PC-3 (cell line): ENCODE results near the gene B3GNT2. TPM values are rescaled to one million over a fixed set of nuclear protein-coding genes. Genes with fewer than 3 reads are reported as not detected.
A peak's percentile ranks its signal among the peaks of the same experiment; 100 is the strongest.

Experiments used
- ATAC-seq: fragments of 200-7000 bp; cut with Tn5 transposase; 2 replicates; pipeline ENCODE4 v1.9.1; 2020; ENCODE audit warnings: mild to moderate bottlenecking, moderate library complexity
- BruUV-seq: library from RNA; stranded (reverse); fragments of 400-500 nt; replicated peaks from 2 replicates; lab custom pipeline; 2021; lab: Mats Ljungman, UMichigan
- CTCF ChIA-PET: fragments of 300-600 bp; sonication (Branson Sonifier 250); formaldehyde crosslinking; loops from one replicate; lab custom pipeline; 2022; ENCODE audit warnings: antibody characterized with exemption; lab: Charles Lee
- POLR2A ChIA-PET: fragments of 300-600 bp; sonication (Branson Sonifier 250); formaldehyde crosslinking; loops from one replicate; lab custom pipeline; 2022; ENCODE audit warnings: antibody characterized with exemption; ENCODE audit not compliant: unreplicated experiment; lab: Charles Lee
- DNase-seq: peaks from one replicate; pipeline ENCODE4 v3.0.0-alpha.2; 2015
- H2AFZ ChIP-seq: fragments of 300-600 bp; sonication (generic); 2 replicates; pipeline ENCODE4 v1.6.0; 2016; ENCODE audit warnings: antibody characterized with exemption, low read length
- H3F3A ChIP-seq: fragments of 300-600 bp; sonication (generic); one replicate; pipeline ENCODE4 v1.6.0; 2017; ENCODE audit warnings: antibody characterized with exemption, low read length, control low read depth, mild to moderate bottlenecking; ENCODE audit not compliant: unreplicated experiment
- H3K27ac ChIP-seq: fragments of 300-600 bp; sonication (generic); 2 replicates; pipeline ENCODE4 v1.5.1; 2016; ENCODE audit warnings: mild to moderate bottlenecking, low read length
- H3K27me3 ChIP-seq: fragments of 300-600 bp; sonication (generic); 2 replicates; pipeline ENCODE4 v1.6.1; 2016; ENCODE audit warnings: low read length, mixed read lengths
- H3K36me3 ChIP-seq: fragments of 300-600 bp; sonication (generic); 2 replicates; pipeline ENCODE4 v1.6.1; 2016; ENCODE audit warnings: low read depth, mixed run types, low read length, mixed read lengths
- H3K4me1 ChIP-seq: fragments of 300-600 bp; sonication (generic); 2 replicates; pipeline ENCODE4 v1.5.1; 2016; ENCODE audit warnings: low read length; ENCODE audit not compliant: insufficient read depth
- H3K4me2 ChIP-seq: fragments of 300-600 bp; sonication (generic); 2 replicates; pipeline ENCODE4 v1.6.0; 2016; ENCODE audit warnings: low read length
- H3K4me3 ChIP-seq: fragments of 300-600 bp; sonication (generic); 2 replicates; pipeline ENCODE4 v1.5.1; 2016; ENCODE audit warnings: mild to moderate bottlenecking, low read length, mixed read lengths
- H3K79me2 ChIP-seq: fragments of 300-600 bp; sonication (generic); 2 replicates; pipeline ENCODE4 v1.6.1; 2017; ENCODE audit warnings: low read length, mixed read lengths
- H3K9ac ChIP-seq: fragments of 300-600 bp; sonication (generic); 2 replicates; pipeline ENCODE4 v1.6.0; 2016; ENCODE audit warnings: mild to moderate bottlenecking, low read length
- H3K9me2 ChIP-seq: fragments of 300-600 bp; sonication (generic); replicated peaks from 2 replicates; pipeline ENCODE4 v1.6.1; 2016; ENCODE audit warnings: mixed run types, low read length, mixed read lengths
- H3K9me3 ChIP-seq: fragments of 300-600 bp; sonication (generic); 2 replicates; pipeline ENCODE4 v1.6.1; 2016; ENCODE audit warnings: low read length, mixed read lengths
- H4K20me1 ChIP-seq: fragments of 300-600 bp; sonication (generic); 2 replicates; pipeline ENCODE4 v1.6.1; 2016; ENCODE audit warnings: low read length, mixed read lengths
- EZH2 ChIP-seq: fragments of 300-600 bp; sonication (generic); IDR thresholded peaks from one replicate; pipeline ENCODE4 v1.6.1; 2017; ENCODE audit warnings: antibody characterized with exemption, mild to moderate bottlenecking, low read length; ENCODE audit not compliant: unreplicated experiment
- EZH2phosphoT487 ChIP-seq: fragments of 300-600 bp; sonication (generic); IDR thresholded peaks from 2 replicates; pipeline ENCODE4 v1.6.1; 2018; ENCODE audit warnings: mild to moderate bottlenecking, antibody characterized with exemption, low read length, borderline replicate concordance
- intact Hi-C: fragments of 100-400 bp; cut with micrococcal nuclease; formaldehyde crosslinking; loops from 2 replicates; pipeline ENCODE4 v1.9.0; 2023
- total RNA-seq: library from RNA; depleted of rRNA; stranded (reverse); fragments of >200 nt; gene quantifications from 2 replicates; pipeline ENCODE4 v1.2.3, GENCODE V29; 2014
- TF ChIP-seq, protein P1 (sequence below): fragments of 300-600 bp; sonication (generic); conservative IDR thresholded peaks from 2 replicates; pipeline ENCODE4 v1.5.1; 2017; ENCODE audit warnings: antibody characterized with exemption, low read depth, mild to moderate bottlenecking, low read length

B3GNT2 gene
- total RNA-seq, 1 experiment from 2014 or later = 18.0 TPM

DNA sequence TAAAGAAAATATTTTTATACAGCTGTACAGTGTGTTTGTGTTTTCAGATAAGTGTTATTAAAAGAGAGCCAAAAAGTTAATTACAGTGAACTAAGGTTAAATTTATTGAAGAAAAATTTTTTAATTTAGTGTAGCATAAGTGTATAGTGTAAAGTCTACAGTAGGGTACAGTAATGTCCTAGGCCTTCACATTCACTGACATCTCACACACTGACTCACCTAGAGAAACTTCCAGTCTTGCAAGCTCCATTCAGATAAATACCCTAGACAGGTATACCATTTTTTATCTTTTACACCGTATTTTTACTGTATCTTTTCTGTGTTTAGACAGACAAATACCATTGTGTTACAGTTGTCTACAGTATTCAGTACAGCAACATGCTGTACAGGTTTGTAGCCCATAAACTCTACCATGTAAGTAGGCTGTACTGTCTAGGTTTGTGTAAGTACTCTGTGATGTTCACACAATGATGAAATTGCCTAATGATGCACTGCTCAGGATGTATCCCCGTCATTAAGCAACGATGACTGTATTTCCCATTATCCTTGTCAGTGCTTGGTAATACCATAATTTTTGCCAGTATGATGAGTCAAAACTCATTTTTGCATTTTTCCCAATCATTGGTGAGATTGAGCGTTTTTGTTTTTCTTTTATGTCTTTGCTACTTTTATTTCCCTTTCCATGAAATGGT is 48.2 kb upstream of the B3GNT2 start:
- Histone ChIP-seq H3K27me3 (no peaks in the 10 kb centered on the region), H3K9ac (no peak overlapping the region; the same call in 1 of the 2 replicates), H3K9me2 (no peaks in the 10 kb centered on the region), H3K9me3 (no peaks in the 10 kb centered on the region), H3K27ac (peak overlapping the region; percentile 70), H3K4me1 (peaks cover 47% of the 10 kb centered on the region), H2AFZ (no peak overlapping the region), H3K4me3 (no peak overlapping the region), H3K79me2 (no peaks in the 10 kb centered on the region), H3F3A (no peaks in the 10 kb centered on the region), H3K36me3 (no peaks in the 10 kb centered on the region), H3K4me2 (no peak overlapping the region), H4K20me1 (no peaks in the 10 kb centered on the region)
- no TSS peak for BruUV-seq
- ChIA-PET CTCF (no interaction called here), POLR2A (no interaction called here)
- intact Hi-C loops = no loop called here
- DNase-seq = peak; percentile 70
- TF ChIP-seq EZH2 (no peak), EZH2phosphoT487 (no peak)
- TF ChIP-seq, protein P1, sequence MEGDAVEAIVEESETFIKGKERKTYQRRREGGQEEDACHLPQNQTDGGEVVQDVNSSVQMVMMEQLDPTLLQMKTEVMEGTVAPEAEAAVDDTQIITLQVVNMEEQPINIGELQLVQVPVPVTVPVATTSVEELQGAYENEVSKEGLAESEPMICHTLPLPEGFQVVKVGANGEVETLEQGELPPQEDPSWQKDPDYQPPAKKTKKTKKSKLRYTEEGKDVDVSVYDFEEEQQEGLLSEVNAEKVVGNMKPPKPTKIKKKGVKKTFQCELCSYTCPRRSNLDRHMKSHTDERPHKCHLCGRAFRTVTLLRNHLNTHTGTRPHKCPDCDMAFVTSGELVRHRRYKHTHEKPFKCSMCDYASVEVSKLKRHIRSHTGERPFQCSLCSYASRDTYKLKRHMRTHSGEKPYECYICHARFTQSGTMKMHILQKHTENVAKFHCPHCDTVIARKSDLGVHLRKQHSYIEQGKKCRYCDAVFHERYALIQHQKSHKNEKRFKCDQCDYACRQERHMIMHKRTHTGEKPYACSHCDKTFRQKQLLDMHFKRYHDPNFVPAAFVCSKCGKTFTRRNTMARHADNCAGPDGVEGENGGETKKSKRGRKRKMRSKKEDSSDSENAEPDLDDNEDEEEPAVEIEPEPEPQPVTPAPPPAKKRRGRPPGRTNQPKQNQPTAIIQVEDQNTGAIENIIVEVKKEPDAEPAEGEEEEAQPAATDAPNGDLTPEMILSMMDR = no peak
- peak; percentile 45 for ATAC-seq

DNA sequence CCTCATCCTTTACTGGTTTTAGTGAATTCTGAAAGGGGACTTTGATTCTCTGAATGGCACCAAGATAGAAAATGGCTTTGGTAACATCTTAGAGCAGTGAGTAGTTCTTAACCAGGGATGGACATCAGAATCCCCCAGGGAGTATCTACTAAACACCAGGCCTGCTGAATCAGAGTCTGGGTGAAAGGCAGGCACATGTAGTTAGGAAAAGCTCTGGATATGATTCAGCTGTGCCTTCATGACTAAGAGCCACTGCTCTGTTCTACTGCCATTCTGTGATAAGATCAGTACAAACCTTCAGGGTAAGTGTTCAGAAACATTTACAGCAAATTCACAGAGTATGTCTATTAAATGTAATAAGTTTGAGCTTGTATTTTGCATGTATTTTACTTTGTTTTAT is 46.2 kb upstream of the B3GNT2 start:
- ChIA-PET POLR2A (no interaction called here), CTCF (no interaction called here)
- intact Hi-C loops = no loop called here
- no peak for TF ChIP-seq EZH2
- TF ChIP-seq, protein P1 = no peak
- no peak for TF ChIP-seq EZH2phosphoT487
- ATAC-seq = peak; percentile 98
- Histone ChIP-seq H3K79me2 (no peaks in the 10 kb centered on the region), H3K4me3 (no peak overlapping the region), H3K36me3 (no peaks in the 10 kb centered on the region), H3K4me2 (peak overlapping the region; percentile 46; the same call in 1 of the 2 replicates), H3K27ac (peak overlapping the region; percentile 52), H3K9me3 (no peaks in the 10 kb centered on the region), H3K9ac (no peak overlapping the region), H3K27me3 (no peaks in the 10 kb centered on the region), H2AFZ (no peak overlapping the region), H3K4me1 (peaks cover 47% of the 10 kb centered on the region), H4K20me1 (no peaks in the 10 kb centered on the region), H3K9me2 (no peaks in the 10 kb centered on the region), H3F3A (no peaks in the 10 kb centered on the region)
- DNase-seq = peak; percentile 88
- no TSS peak for BruUV-seq

DNA sequence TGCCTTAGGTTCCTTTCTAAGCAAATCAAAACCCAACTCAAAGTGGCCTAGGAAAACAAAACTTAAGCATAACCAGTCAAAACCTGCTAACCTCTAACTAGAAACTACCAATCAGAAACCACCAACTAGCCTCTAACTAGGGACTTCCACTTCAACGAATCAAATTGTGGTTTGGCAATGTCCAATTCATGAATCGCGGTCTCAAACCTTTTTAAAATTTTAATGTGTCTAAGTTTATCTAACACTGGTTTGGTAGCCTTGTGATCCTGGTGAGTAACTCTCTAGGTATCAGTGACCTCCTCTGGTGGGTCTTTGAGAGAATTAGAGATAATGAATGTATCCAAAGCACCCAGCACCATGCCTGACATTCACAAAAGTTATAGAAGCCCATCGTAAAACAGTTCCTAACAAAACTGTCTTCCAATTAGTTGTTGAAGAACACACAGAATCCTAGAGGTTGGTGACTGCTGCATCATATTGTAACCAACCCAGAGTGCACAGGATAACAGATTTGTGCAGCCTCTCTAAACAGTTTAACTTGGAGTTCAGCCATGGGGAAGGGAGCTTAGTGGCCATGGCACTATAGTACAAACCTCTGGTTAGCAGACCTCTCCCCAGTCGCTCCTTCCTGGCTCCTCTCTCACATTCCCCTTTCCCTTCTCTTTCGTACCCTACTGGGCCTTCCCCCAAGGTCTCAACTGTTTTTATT is 45.2 kb upstream of the B3GNT2 start:
- H3K27ac ChIP-seq = no peak overlapping the region
- no peak overlapping the region for H3K4me2 ChIP-seq
- H3K4me3 ChIP-seq = no peak overlapping the region
- no peaks in the 10 kb centered on the region for H3K79me2 ChIP-seq
- peak; percentile 39 for DNase-seq
- H3K27me3 ChIP-seq = no peaks in the 10 kb centered on the region
- POLR2A ChIA-PET = no interaction called here
- no peak for ATAC-seq
- no peaks in the 10 kb centered on the region for H3K36me3 ChIP-seq
- H3K9me2 ChIP-seq = no peaks in the 10 kb centered on the region
- H3K9ac ChIP-seq = no peak overlapping the region
- peaks cover 47% of the 10 kb centered on the region for H3K4me1 ChIP-seq
- no peak for TF ChIP-seq EZH2
- TF ChIP-seq EZH2phosphoT487 = no peak
- TF ChIP-seq, protein P1 = no peak
- no TSS peak for BruUV-seq
- intact Hi-C loops = no loop called here
- CTCF ChIA-PET = no interaction called here
- H2AFZ ChIP-seq = no peak overlapping the region
- H3K9me3 ChIP-seq = no peaks in the 10 kb centered on the region
- H4K20me1 ChIP-seq = no peaks in the 10 kb centered on the region
- H3F3A ChIP-seq = no peaks in the 10 kb centered on the region
